H1 (cell line): ENCODE measurements around the gene XRCC6.
"Not testable (repeated sequence)": the region's sequence is repeated elsewhere in the genome, so short reads cannot be mapped to it uniquely, and the experiment has no call there.

ENCODE experiments used
- CHD2 ChIP-seq: IDR thresholded peaks from 2 replicates; pipeline ENCODE4 v1.6.1; 2012; ENCODE audit warnings: low read length, improper control_type of control experiment
- FOSL1 ChIP-seq: IDR thresholded peaks from 2 replicates; pipeline ENCODE4 v1.6.1; 2011; ENCODE audit warnings: mild to moderate bottlenecking, low read depth, low read length, moderate library complexity; ENCODE audit not compliant: insufficient read depth
- TF ChIP-seq, protein P1 (sequence below), 3 experiments: IDR thresholded peaks; 1 replicate in 2 of 3; 2 replicates in 1 of 3; pipeline versions ENCODE4 v1.5.1 to v1.6.1; 2011; ENCODE audit warnings: low read length in 3 of 3, mild to moderate bottlenecking in 3 of 3, inconsistent platforms in 2 of 3, low read depth in 1 of 3, moderate library complexity in 1 of 3; ENCODE audit not compliant: insufficient read depth in 1 of 3; ENCODE audit errors: control extremely low read depth in 1 of 3

DNA sequence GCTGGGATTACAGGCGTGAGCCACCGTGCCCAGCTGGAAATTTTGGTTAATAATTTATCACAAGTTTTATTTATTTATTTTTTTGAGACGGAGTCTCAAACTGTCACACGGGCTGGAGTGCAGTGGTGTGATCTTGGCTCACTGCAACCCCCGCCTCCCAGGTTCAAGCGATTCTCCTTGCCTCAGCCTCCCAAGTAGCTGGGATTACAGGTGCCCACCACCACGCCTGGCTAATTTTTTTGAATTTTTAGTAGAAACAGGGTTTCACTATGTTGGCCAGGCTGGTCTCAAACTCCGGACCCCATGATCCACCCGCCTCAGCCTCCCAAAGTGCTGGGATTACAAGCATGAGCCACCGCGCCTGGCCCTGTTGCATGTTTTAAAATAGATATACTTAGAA is 65.8 kb downstream of the XRCC6 start:
- TF ChIP-seq, protein P1, sequence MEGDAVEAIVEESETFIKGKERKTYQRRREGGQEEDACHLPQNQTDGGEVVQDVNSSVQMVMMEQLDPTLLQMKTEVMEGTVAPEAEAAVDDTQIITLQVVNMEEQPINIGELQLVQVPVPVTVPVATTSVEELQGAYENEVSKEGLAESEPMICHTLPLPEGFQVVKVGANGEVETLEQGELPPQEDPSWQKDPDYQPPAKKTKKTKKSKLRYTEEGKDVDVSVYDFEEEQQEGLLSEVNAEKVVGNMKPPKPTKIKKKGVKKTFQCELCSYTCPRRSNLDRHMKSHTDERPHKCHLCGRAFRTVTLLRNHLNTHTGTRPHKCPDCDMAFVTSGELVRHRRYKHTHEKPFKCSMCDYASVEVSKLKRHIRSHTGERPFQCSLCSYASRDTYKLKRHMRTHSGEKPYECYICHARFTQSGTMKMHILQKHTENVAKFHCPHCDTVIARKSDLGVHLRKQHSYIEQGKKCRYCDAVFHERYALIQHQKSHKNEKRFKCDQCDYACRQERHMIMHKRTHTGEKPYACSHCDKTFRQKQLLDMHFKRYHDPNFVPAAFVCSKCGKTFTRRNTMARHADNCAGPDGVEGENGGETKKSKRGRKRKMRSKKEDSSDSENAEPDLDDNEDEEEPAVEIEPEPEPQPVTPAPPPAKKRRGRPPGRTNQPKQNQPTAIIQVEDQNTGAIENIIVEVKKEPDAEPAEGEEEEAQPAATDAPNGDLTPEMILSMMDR (IDR thresholded peaks at IDR 0.05; ENCODE audit: control extremely low read depth in 1 of 3, insufficient read depth in 1 of 3, low read depth in 1 of 3, low read length in 3 of 3) = not testable (repeated sequence)
- not testable (repeated sequence) for TF ChIP-seq FOSL1, CHD2
